ENCODE results near the gene LGALS3BP. TPM values are rescaled to one million over a fixed set of nuclear protein-coding genes. Genes with fewer than 3 reads are reported as not detected.
A peak's percentile ranks its signal among the peaks of the same experiment; 100 is the strongest.

The LGALS3BP gene
- total RNA-seq, 2 donors from 2014 or later = 23.3 to 71.4 TPM

DNA sequence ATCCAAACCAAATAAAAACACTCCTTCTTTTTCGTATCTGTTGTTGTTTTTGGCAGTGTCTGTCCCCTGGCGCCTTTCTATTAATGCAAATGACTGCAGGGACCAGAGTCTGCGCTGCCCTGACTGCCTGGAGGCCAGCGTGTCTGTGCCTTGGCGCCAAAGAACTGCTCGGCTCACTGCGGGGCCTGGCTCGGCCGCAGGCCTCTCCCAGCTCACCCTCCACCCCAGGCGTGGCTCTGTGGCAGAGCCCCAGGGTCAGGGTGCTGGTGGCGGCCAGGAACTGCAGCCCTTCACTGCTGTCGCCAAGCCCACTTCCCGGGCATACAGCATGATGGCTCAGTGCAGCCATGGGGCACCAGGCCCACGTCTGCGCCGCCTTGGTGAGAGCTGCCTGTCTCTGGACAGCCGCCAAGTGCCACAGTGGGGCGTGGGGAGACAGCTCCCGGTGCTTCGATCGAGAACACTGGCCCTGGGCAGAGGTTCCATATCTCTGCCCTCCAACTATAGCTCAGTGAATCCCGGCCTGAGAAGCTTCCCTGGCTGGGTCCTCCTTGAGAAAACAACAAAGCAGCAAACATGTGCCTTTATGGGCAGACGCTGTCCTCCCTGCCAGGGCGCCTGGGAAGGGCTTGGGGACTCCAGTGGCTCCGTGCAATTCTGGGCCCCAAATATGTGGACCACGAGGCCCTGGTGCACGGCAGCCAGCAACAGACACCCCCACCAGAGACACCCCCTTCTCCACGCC, 18.8 kb upstream of the LGALS3BP start:
- Histone ChIP-seq H3K4me1 (ENCODE audit: control insufficient read depth, insufficient read depth, low read length) (no peaks in the 10 kb centered on the region), H3K9ac (ENCODE audit: extremely low read depth, low read length, poor library complexity, severe bottlenecking) (no peak overlapping the region), H3K4me3 (ENCODE audit: low read length) (no peak overlapping the region), H3K27ac (ENCODE audit: low read depth, low read length) (no peak overlapping the region), H3K36me3 (ENCODE audit: control insufficient read depth, insufficient read depth, low read length) (peaks cover 29% of the 10 kb centered on the region), H3K27me3 (ENCODE audit: control insufficient read depth, insufficient read depth, low read length, poor library complexity, severe bottlenecking) (no peaks in the 10 kb centered on the region), H3K9me3 (ENCODE audit: control insufficient read depth, low read length) (no peaks in the 10 kb centered on the region)
- peaks cover 14% of the 10 kb centered on the region for H3K27me3 Mint-ChIP-seq (ENCODE audit: insufficient read depth)
- H3K27ac Mint-ChIP-seq = no peak overlapping the region
- peaks cover 68% of the 10 kb centered on the region for H3K36me3 Mint-ChIP-seq (ENCODE audit: low read depth)
- TF ChIP-seq, protein P1, sequence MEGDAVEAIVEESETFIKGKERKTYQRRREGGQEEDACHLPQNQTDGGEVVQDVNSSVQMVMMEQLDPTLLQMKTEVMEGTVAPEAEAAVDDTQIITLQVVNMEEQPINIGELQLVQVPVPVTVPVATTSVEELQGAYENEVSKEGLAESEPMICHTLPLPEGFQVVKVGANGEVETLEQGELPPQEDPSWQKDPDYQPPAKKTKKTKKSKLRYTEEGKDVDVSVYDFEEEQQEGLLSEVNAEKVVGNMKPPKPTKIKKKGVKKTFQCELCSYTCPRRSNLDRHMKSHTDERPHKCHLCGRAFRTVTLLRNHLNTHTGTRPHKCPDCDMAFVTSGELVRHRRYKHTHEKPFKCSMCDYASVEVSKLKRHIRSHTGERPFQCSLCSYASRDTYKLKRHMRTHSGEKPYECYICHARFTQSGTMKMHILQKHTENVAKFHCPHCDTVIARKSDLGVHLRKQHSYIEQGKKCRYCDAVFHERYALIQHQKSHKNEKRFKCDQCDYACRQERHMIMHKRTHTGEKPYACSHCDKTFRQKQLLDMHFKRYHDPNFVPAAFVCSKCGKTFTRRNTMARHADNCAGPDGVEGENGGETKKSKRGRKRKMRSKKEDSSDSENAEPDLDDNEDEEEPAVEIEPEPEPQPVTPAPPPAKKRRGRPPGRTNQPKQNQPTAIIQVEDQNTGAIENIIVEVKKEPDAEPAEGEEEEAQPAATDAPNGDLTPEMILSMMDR (conservative IDR thresholded peaks at IDR 0.05) = no peak
- no peaks in the 10 kb centered on the region for H3K4me1 Mint-ChIP-seq
- H3K9me3 Mint-ChIP-seq = no peaks in the 10 kb centered on the region
- peak; percentile 42 for DNase-seq
- H3K4me3 Mint-ChIP-seq = no peak overlapping the region
- 96 to 99% methylated on average over 17 to 28 of the region's 28 CpGs for WGBS, 2 experiments (ENCODE audit: insufficient coverage in 1 of 2, insufficient read length in 1 of 2)

- Mint-ChIP-seq H3K9me3 (no peaks in the 10 kb centered on the region), H3K4me3 (no peak overlapping the region), H3K27me3 (ENCODE audit: insufficient read depth) (peaks cover 12% of the 10 kb centered on the region), H3K36me3 (ENCODE audit: low read depth) (peaks cover 71% of the 10 kb centered on the region), H3K27ac (no peak overlapping the region), H3K4me1 (no peaks in the 10 kb centered on the region)
- no peaks in the 10 kb centered on the region for H3K9me3 ChIP-seq (ENCODE audit: control insufficient read depth, low read length)
- TF ChIP-seq, protein P1 (conservative IDR thresholded peaks at IDR 0.05) = no peak
- H3K4me3 ChIP-seq (ENCODE audit: low read length) = no peak overlapping the region
- no peak overlapping the region for H3K9ac ChIP-seq (ENCODE audit: extremely low read depth, low read length, poor library complexity, severe bottlenecking)
- WGBS, 2 experiments (ENCODE audit: insufficient coverage in 1 of 2, insufficient read length in 1 of 2) = 92 to 100% methylated on average over 2 to 5 of the region's 6 CpGs
- DNase-seq = no peak
- no peaks in the 10 kb centered on the region for H3K4me1 ChIP-seq (ENCODE audit: control insufficient read depth, insufficient read depth, low read length)
- H3K27me3 ChIP-seq (ENCODE audit: control insufficient read depth, insufficient read depth, low read length, poor library complexity, severe bottlenecking) = no peaks in the 10 kb centered on the region
- H3K36me3 ChIP-seq (ENCODE audit: control insufficient read depth, insufficient read depth, low read length) = peaks cover 35% of the 10 kb centered on the region
- no peak overlapping the region for H3K27ac ChIP-seq (ENCODE audit: low read depth, low read length)
Measured at GRCh38 chr17:78997881-78998280, 18.2 kb upstream of the LGALS3BP start.

DNA sequence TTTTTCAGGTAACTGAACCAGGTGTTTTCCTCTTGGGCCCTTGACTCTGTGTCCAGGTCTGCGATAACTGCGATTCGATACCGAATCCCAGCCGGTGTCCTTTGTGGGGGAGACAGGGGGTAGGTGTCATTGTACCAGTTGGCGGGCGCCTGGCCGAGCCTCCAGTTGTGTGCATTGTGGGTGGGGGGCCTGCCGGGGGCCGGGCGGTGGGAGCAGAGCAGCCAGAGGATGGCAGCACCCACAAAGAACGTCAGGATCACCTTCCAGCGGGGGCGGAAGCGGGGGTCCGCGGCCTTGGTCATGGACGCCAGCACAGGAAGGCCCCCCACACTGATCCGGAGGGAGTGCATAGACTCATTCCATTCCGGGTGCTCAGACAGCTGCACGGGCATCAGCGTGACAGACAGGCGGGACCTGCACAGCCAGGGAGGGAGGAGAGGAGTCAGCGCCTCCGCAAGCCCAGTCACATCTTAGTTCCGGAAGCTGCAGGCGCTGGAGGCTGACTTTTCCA, 17.6 kb upstream of the LGALS3BP start:
- DNase-seq = peak; percentile 35
- H3K27me3 Mint-ChIP-seq (ENCODE audit: insufficient read depth) = peaks cover 6% of the 10 kb centered on the region
- 92 to 97% methylated on average over 11 to 27 of the region's 27 CpGs for WGBS, 2 experiments (ENCODE audit: insufficient coverage in 1 of 2, insufficient read length in 1 of 2)

More for the DNA sequence above, 17.6 kb upstream of the LGALS3BP start:
- H3K4me3 Mint-ChIP-seq = no peak overlapping the region
- H3K9me3 Mint-ChIP-seq = no peaks in the 10 kb centered on the region
- peaks cover 67% of the 10 kb centered on the region for H3K36me3 Mint-ChIP-seq (ENCODE audit: low read depth)
- Histone ChIP-seq H3K4me3 (ENCODE audit: low read length) (no peak overlapping the region), H3K27ac (ENCODE audit: low read depth, low read length) (no peak overlapping the region), H3K36me3 (ENCODE audit: control insufficient read depth, insufficient read depth, low read length) (peaks cover 41% of the 10 kb centered on the region), H3K4me1 (ENCODE audit: control insufficient read depth, insufficient read depth, low read length) (no peaks in the 10 kb centered on the region), H3K9ac (ENCODE audit: extremely low read depth, low read length, poor library complexity, severe bottlenecking) (no peak overlapping the region), H3K27me3 (ENCODE audit: control insufficient read depth, insufficient read depth, low read length, poor library complexity, severe bottlenecking) (no peaks in the 10 kb centered on the region), H3K9me3 (ENCODE audit: control insufficient read depth, low read length) (no peaks in the 10 kb centered on the region)
- H3K4me1 Mint-ChIP-seq = no peaks in the 10 kb centered on the region
- TF ChIP-seq, protein P1 (conservative IDR thresholded peaks at IDR 0.05) = no peak
- no peak overlapping the region for H3K27ac Mint-ChIP-seq
